IMR-90 (cell line): ENCODE results near the gene PRLH.

ENCODE experiments used
- CEBPB ChIP-seq: IDR thresholded peaks from 2 replicates; pipeline ENCODE4 v1.6.1; 2012; ENCODE audit warnings: low read depth, low read length, improper control_type of control experiment
- CTCF ChIP-seq: conservative IDR thresholded peaks from 2 replicates; pipeline ENCODE4 v1.5.1; 2012; ENCODE audit warnings: mild to moderate bottlenecking, low read depth, low read length, improper control_type of control experiment
- FOS ChIP-seq: fragments of 150-350 bp; IDR thresholded peaks from 2 replicates; pipeline ENCODE4 v1.6.1; 2016; ENCODE audit warnings: low read depth, low read length
- POLR2A ChIP-seq: IDR thresholded peaks from 2 replicates; pipeline ENCODE4 v1.6.1; 2012; ENCODE audit warnings: mild to moderate bottlenecking, low read depth, low read length
- RAD21 ChIP-seq: IDR thresholded peaks from 2 replicates; pipeline ENCODE4 v1.6.1; 2012; ENCODE audit warnings: low read length, improper control_type of control experiment
- RCOR1 ChIP-seq: IDR thresholded peaks from 2 replicates; pipeline ENCODE4 v1.6.1; 2012; ENCODE audit warnings: mild to moderate bottlenecking, low read length, improper control_type of control experiment; ENCODE audit not compliant: insufficient replicate concordance
- RFX5 ChIP-seq: IDR thresholded peaks from 2 replicates; pipeline ENCODE4 v1.8.0; 2012; ENCODE audit warnings: low read depth, mild to moderate bottlenecking, low read length, moderate library complexity
- SMC3 ChIP-seq: fragments of 150-350 bp; IDR thresholded peaks from 2 replicates; pipeline ENCODE4 v1.6.1; 2016; ENCODE audit warnings: low read depth, mild to moderate bottlenecking, antibody characterized with exemption, low read length, moderate library complexity

- TF ChIP-seq RCOR1, result no peak
- TF ChIP-seq POLR2A, result no peak
- TF ChIP-seq CTCF, result no peak
- TF ChIP-seq RAD21, result no peak
- no peak for TF ChIP-seq RFX5
- no peak for TF ChIP-seq SMC3
- TF ChIP-seq CEBPB, result no peak
- TF ChIP-seq FOS, result no peak
Observed at GRCh38 chr2:237616373-237616733, 50.0 kb downstream of the PRLH start.
